GM20000 (cell line): ENCODE data around the gene PRIM1.

Source experiments
- DNase-seq: peaks from one replicate; pipeline ENCODE4 v3.0.0; 2012; ENCODE audit warnings: low spot score
- TF ChIP-seq, protein P1 (sequence below): IDR thresholded peaks from 2 replicates; pipeline ENCODE4 v1.5.1; 2012; ENCODE audit warnings: mild to moderate bottlenecking, control low read depth; ENCODE audit errors: extremely low read depth, missing control alignments

Gene PRIM1

GRCh38 chr12:56724972-56725722 lies 27.0 kb downstream of the PRIM1 start, which contains the start of gene NACA:
Gene NACA (minus strand): TSS chr12:56725299. CDS start chr12:56724521, 778 bp downstream.
- TF ChIP-seq, protein P1, sequence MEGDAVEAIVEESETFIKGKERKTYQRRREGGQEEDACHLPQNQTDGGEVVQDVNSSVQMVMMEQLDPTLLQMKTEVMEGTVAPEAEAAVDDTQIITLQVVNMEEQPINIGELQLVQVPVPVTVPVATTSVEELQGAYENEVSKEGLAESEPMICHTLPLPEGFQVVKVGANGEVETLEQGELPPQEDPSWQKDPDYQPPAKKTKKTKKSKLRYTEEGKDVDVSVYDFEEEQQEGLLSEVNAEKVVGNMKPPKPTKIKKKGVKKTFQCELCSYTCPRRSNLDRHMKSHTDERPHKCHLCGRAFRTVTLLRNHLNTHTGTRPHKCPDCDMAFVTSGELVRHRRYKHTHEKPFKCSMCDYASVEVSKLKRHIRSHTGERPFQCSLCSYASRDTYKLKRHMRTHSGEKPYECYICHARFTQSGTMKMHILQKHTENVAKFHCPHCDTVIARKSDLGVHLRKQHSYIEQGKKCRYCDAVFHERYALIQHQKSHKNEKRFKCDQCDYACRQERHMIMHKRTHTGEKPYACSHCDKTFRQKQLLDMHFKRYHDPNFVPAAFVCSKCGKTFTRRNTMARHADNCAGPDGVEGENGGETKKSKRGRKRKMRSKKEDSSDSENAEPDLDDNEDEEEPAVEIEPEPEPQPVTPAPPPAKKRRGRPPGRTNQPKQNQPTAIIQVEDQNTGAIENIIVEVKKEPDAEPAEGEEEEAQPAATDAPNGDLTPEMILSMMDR, result no peak
- peak; percentile 93 for DNase-seq

DNA sequence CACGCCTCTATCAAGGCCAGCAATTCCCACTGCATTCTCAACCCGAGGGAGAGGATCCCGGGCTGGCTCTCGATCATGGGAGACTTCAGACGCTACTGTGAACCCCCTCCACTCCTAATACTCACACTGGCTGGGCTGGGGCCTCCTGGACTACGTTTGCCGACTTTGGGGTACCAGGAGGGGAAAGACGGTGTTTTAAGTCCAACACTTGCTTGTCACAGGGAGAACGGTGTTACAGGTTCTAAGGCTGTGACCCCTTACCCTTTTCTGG lies 27.5 kb downstream of the PRIM1 start:
- TF ChIP-seq, protein P1, result no peak
- DNase-seq, result no peak

DNA sequence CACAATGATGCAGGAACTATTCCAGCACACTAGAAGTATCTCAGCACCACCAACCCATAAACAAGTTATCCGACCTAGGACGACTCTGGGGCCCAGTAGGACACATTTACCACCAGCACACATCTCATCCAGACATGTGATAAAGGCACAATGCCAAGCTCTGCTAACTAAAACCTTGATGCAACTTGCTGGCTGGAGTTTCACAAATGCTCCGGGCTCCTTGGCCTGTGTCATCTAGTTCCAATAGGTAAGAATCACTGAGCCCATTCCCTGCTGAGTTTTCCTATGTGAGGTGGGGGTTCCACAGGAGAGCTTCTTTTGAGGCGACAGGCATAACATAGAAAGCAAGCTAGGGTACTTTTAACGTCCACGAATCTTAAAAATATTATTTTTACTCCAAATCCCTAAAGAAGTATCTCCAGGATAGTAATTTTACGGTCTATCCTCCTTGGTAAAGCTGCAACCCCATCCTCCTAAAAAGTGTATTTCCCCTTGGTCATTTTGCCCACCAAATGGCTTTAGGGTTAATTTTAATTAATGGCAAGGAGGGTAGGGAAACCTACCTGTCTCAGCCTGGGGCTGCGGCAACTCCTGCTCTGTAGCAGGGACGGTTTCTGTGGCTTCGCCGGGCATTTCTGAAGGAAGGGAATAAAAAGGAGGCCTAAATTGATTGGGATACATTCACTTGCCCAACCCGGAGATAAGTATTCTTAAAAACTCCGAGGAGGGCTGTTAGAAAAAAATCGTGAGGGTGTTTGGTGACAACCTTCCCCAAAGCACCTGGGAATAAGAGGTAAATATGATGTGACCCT lies 28.0 kb downstream of the PRIM1 start:
- no peak for DNase-seq
- TF ChIP-seq, protein P1, result no peak

- DNase-seq, result no peak
- TF ChIP-seq, protein P1, result no peak
These were observed 28.8 kb downstream of the PRIM1 start for GRCh38 chr12:56723352-56723751.

DNA sequence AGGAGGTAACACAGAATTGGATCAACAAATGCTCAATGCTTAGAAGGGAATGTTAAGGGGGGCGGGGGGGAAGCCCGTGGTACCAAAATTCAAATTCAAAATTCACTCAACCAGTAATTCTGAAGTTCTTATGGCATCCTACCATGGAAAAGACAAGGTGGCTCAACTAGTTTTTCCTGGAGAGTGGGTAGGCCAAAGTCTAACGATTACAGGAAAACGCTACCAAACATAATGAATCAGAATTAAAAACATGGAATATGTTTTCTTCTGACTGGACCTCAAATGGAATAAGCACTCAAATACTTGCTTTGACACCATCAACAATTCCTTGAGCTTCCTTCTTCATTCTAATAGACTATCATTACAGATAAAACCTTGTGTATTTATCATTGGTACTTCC lies 29.3 kb downstream of the PRIM1 start:
- TF ChIP-seq, protein P1, result no peak
- no peak for DNase-seq

DNA sequence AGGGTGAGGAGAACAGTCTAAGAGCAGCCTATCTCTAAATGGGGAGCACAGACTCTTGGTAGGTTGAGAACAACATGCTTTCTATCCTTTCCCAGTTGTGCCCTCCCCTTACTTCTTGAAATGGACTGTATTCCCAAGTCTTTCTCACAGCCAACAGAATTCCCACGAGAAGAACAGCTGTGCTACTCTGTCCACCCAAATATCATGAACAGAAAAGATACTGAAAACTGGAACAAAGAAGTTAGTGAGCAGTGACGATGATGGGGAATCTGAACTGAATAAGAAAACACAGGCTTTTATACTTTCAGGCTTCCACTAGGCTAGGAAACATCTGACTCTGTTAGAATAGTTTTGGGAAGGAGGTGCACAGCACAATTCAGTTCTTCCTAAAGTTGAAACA lies 30.4 kb downstream of the PRIM1 start:
- DNase-seq, result no peak
- TF ChIP-seq, protein P1, result no peak

DNA sequence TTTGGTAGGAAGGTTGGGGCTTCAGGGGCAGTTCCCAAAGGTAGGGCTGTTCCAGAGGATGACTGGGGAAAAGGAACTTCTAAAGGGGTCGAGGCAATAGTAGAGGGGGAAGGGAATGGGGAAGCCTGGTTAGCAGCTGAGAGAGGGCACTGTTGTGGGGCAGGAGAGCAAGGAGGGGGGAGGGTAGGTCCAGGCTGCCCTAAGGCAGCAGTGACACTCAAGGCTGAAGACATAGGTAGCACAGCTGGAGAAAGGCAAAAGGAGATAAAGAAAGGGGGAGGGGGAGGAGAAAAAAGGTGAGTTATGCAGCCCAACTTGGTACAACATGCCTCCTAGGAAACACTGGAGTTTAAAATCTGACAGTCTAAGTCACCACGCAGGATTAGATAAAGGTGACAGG lies 30.9 kb downstream of the PRIM1 start:
- TF ChIP-seq, protein P1, result no peak
- DNase-seq, result no peak
